Measurements from ENCODE around the gene LIN54.
"Not testable (repeated sequence)": the region's sequence is repeated elsewhere in the genome, so short reads cannot be mapped to it uniquely, and the experiment has no call there.

LIN54 gene

DNA sequence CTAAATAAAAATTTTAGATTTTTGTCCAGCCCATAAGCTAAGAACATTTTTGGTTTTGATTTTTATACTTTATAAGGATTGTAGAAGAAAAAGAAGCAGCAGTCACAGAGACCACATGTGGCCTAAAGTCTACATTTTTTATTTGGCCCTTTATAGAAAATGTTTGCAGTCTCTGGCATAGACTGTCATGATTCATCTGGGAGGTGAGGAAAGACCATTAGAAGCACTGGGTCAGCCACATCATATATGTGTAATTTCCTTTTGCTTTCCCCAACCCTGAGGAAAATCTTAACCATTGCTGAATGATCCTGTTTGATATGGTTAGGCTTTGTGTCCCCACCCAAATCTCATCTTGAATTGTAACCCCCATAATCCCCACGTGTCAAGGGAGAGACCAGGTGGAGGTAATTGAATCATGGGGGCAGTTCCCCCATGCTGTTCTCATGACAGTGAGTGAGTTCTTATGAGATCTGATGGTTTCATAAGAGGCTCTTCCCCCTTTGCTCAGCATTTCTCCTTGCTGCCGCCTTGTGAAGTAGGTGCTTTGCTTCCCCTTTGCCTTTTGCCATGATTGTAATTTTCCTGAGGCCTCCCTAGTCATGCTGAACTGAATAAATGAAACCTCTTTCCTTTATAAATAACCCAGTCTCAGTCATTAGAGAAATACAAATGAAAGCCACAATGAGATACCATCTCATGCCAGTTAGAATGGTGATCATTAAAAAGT, 12.3 kb upstream of the LIN54 start:
- Mint-ChIP-seq H3K4me3 (no peak overlapping the region), H3K9me3 (peaks cover 4% of the 10 kb centered on the region), H3K4me1 (ENCODE audit: low read depth) (peaks cover 20% of the 10 kb centered on the region), H3K27me3 (no peaks in the 10 kb centered on the region), H3K27ac (no peak overlapping the region), H3K36me3 (ENCODE audit: low read depth) (no peaks in the 10 kb centered on the region)

DNA sequence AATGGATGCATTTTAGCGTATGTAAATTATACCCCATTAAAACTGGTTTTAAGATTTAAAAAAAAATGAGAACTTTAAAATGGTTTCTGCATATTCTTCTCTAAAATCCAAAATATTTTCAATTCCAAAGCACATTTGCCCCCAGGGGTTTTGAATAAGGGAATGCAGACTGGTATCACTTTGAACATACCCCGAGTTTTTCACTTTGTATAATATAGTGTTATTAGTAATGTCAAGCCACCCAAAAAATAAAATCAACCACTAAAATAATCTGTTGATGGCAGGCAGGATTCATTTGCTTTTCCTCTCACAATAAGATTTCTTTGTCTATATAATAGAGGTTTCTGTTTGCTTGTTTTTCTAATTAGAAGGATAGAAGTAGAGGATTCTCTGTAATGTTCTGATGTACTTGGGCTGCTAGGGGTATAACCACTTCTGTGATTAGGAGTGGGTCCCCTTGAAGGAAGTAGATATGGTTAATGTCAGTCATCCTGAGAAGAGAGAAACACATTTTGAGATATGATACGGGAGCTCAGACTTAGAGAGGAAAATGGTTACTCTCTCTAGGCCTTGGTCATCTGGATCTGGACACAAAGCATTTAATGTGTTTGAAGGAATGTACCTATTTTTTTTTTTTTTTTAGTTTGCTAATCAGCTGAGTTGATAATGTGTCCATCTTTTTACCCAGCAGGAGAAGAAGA, 9.3 kb upstream of the LIN54 start:
- Mint-ChIP-seq H3K36me3 (ENCODE audit: low read depth) (no peaks in the 10 kb centered on the region), H3K27me3 (no peaks in the 10 kb centered on the region), H3K4me3 (no peak overlapping the region), H3K4me1 (ENCODE audit: low read depth) (peaks cover 20% of the 10 kb centered on the region), H3K9me3 (peaks cover 2% of the 10 kb centered on the region), H3K27ac (peak overlapping the region; percentile 63)

DNA sequence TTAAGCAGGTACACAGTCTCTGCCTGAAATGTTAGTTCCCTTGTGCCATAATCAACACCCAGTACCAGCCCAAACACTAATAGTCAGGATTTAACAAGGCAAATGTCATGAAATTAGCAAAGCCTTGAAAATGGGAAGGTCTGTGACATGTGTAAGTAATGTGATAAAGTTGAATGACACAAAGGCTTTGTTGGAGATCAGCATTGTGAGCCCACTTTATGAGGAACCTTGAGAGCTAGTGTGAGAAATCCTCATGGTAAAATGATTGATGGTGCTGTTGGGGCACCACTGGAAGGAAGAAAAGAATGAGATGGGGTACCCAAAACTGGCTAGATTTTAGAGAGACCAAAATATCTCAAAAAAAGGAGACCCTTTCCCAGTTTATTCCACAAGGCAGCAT, 3.3 kb upstream of the LIN54 start:
- H3K27me3 Mint-ChIP-seq, result no peaks in the 10 kb centered on the region
- H3K27ac Mint-ChIP-seq, result peak overlapping the region; percentile 67
- no peaks in the 10 kb centered on the region for H3K9me3 Mint-ChIP-seq
- H3K36me3 Mint-ChIP-seq (ENCODE audit: low read depth), result no peaks in the 10 kb centered on the region
- peak overlapping the region; percentile 97 for H3K4me3 Mint-ChIP-seq
- peaks cover 36% of the 10 kb centered on the region for H3K4me1 Mint-ChIP-seq (ENCODE audit: low read depth)

DNA sequence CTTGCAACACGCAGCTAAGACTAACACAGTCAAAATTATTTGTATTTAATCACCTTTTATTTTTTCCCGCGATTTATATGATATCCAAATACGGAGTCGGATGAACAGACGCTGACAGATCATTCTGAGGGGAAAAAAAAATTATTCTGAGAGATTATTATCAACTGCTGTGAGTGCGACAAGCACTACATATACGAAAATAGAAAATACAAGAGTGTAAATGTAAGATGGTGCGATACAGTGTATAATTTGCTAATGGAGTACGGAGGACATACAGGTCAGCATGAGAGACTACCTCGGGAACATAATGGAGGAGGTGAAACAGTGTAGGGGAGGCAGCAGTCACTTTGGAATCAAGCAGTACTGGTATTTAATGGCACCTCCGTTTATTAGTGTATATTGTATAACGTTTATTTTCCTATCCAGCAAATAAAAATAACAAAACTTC, 2.8 kb upstream of the LIN54 start:
- Mint-ChIP-seq H3K27me3 (no peaks in the 10 kb centered on the region), H3K9me3 (no peaks in the 10 kb centered on the region), H3K27ac (peak overlapping the region; percentile 98), H3K36me3 (ENCODE audit: low read depth) (no peaks in the 10 kb centered on the region), H3K4me1 (ENCODE audit: low read depth) (peaks cover 40% of the 10 kb centered on the region), H3K4me3 (peak overlapping the region; percentile 97)

DNA sequence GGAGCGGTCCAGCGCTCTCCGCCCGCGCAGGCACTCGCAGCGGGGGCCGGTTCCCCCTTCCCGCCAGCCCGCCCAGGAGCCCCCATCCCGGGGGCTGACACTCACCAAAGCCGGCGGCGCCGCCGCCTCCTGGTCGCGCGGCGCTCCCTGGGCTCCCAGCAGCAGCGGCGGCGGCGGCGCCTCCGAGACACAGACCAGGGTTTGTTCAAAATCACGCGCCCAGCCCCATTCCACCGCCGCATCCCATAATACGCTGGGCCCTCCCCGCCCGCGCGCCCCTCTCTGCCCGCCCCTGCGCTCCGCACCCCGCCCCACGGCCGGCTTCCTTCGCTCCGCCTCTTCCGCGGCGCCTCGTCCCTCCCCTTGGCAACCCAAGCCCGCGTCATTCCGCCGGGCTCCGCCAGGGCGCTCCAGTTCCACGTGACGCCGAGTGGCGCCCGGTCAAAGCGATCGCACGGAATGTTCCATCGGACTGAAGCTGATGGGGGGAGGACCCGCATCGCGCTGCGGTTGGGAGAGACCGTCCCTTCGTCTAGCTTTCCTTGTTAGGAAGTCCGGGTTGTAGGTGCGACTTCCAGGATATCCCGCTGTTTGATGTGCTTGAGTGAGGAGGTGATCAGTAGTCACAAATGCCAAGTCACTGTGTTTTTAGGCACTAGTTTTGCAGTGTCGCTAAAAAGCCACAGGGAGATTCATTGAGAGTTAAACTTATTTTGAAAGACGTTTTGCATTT, 2.2 kb upstream of the LIN54 start:
- H3K27me3 Mint-ChIP-seq, result no peaks in the 10 kb centered on the region
- no peaks in the 10 kb centered on the region for H3K36me3 Mint-ChIP-seq (ENCODE audit: low read depth)
- H3K27ac Mint-ChIP-seq, result peak overlapping the region; percentile 98
- H3K4me3 Mint-ChIP-seq, result peak overlapping the region; percentile 97
- H3K4me1 Mint-ChIP-seq (ENCODE audit: low read depth), result peaks cover 45% of the 10 kb centered on the region
- H3K9me3 Mint-ChIP-seq, result no peaks in the 10 kb centered on the region

DNA sequence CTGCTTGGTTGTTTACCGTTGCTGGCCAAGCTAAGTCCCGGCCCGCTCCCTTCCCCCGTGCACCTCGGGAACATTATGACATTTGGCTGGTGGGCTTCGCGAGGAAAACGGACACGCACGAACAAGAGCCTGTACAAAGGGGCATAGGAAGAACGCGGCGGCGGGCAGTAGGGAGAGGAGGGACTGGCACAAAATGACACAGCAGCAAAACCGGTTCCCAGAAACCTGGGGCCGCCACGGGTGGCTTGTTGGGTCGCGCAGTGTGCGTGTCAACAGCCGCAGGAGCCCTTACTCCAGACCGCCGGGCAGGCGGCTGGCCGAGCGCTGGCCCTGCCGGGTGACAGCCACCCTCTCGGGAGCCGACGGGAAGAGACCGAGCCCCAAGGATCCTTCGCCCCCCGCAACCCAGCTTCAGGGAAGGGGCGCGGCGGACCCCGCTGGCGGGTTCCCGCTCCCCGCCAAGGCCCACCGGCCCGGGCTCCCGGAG, 1.6 kb upstream of the LIN54 start:
- peaks cover 51% of the 10 kb centered on the region for H3K4me1 Mint-ChIP-seq (ENCODE audit: low read depth)
- H3K4me3 Mint-ChIP-seq, result peak overlapping the region; percentile 99
- H3K27me3 Mint-ChIP-seq, result no peaks in the 10 kb centered on the region
- H3K9me3 Mint-ChIP-seq, result no peaks in the 10 kb centered on the region
- peak overlapping the region; percentile 93 for H3K27ac Mint-ChIP-seq
- no peaks in the 10 kb centered on the region for H3K36me3 Mint-ChIP-seq (ENCODE audit: low read depth)

DNA sequence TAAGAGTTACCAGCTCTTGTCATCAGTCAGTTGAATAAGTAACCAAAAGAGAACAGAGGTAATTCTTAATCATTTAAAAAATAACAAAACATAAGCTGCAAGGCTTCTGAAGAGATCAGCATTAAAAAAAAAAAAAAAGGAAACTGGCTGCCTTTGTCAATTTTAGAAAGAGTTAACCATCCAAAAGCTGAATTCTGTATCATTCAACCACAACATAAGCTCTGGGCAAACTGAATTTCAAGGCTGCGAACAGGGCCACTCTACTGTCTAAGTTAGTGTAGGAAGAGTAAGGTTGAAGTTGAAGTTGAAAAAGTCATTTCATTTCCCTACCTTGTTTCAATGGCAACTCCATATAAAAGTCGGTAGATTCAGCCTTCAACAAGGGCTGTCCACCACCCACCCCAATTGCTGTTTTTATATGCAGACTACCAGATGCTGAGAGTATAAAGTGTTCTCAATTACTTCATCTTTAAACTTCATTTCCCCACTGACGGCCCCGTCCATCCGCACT, 1.1 kb upstream of the LIN54 start:
- peak overlapping the region; percentile 99 for H3K4me3 Mint-ChIP-seq
- peak overlapping the region; percentile 93 for H3K27ac Mint-ChIP-seq
- H3K36me3 Mint-ChIP-seq (ENCODE audit: low read depth), result no peaks in the 10 kb centered on the region
- H3K9me3 Mint-ChIP-seq, result no peaks in the 10 kb centered on the region
- H3K4me1 Mint-ChIP-seq (ENCODE audit: low read depth), result peaks cover 52% of the 10 kb centered on the region
- H3K27me3 Mint-ChIP-seq, result no peaks in the 10 kb centered on the region

DNA sequence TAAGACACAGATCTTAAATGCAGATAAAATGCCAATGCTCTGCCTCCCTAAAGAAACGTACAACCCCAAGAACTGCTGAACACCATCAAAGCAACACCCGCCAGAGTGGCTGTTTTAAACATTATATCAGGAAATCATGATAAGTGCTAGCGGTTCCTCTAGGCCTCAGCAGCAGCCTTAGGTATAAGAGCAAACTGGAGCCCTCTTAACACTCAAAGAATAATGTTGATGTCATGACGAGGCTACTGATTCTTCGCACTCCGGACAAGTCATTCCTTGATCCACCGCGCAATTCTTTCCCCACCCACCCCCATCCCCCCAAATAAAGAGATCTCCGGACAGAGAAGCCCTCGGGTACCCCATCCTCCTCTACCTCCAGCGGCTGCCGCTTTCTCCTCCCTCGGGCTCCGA, 507 bp downstream of the LIN54 start:
- Mint-ChIP-seq H3K27ac (peak overlapping the region; percentile 93), H3K27me3 (no peaks in the 10 kb centered on the region), H3K36me3 (ENCODE audit: low read depth) (peaks cover 5% of the 10 kb centered on the region), H3K4me1 (ENCODE audit: low read depth) (peaks cover 61% of the 10 kb centered on the region), H3K4me3 (peak overlapping the region; percentile 99), H3K9me3 (no peaks in the 10 kb centered on the region)

DNA sequence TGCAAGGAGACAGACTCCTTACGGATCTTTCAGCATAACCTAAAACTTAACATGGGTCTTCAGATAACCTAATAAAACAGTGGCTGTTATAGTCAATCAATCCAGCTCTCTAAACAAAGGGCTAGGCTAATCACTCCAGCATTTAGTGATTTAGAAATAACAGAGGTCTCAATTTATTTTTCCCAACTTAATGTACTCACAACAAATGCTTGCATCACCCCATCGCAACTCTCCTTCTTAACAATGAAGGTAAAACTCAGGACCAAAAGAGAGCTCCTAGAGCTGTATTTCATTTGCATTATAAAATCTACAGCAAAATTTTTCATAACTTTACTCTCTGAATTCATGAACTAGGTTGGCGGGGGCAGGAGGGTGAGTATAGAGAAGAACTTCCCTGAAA, 1.1 kb downstream of the LIN54 start:
- H3K27me3 Mint-ChIP-seq, result no peaks in the 10 kb centered on the region
- H3K27ac Mint-ChIP-seq, result peak overlapping the region; percentile 93
- peak overlapping the region; percentile 99 for H3K4me3 Mint-ChIP-seq
- H3K36me3 Mint-ChIP-seq (ENCODE audit: low read depth), result peaks cover 5% of the 10 kb centered on the region
- peaks cover 61% of the 10 kb centered on the region for H3K4me1 Mint-ChIP-seq (ENCODE audit: low read depth)
- H3K9me3 Mint-ChIP-seq, result no peaks in the 10 kb centered on the region

DNA sequence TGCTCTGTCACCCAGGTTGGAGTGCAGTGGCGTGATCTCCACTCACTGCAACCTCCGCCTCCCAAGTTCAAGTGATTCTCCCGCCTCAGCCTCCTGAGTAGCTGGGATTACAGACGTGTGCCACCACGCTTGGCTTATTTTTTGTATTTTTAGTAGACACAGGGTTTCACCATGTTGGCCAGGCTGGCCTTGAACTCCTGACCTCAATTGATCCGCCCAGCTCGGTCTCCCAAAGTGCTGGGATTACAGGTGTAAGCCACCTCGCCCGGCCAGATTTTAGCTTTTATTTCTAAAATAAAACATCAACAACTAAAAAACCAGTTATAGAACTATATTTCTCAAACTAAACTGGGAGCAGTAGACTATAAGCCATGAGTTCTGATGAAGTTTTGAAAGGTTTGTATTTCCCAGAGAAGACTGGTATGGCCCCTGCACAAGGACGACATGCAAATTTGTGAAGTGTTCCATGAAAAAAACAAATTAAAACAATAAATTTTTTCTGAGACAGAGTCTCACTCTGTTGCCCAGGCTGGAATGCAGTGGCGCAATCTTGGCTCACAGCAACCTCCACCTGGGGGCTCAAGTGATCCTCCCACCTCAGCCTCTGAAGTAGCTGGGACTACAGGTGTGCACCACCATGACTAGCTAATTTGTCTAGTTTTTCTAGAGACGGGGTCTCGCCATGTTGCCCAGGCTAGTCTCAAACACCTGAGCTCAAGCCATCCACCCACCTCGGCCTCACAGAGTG, 7.4 kb downstream of the LIN54 start:
- Mint-ChIP-seq H3K4me1 (ENCODE audit: low read depth) (peaks cover 24% of the 10 kb centered on the region), H3K36me3 (ENCODE audit: low read depth) (peaks cover 12% of the 10 kb centered on the region)
- H3K9me3 Mint-ChIP-seq, H3K27me3 Mint-ChIP-seq, H3K4me3 Mint-ChIP-seq, H3K27ac Mint-ChIP-seq: not testable (repeated sequence)

DNA sequence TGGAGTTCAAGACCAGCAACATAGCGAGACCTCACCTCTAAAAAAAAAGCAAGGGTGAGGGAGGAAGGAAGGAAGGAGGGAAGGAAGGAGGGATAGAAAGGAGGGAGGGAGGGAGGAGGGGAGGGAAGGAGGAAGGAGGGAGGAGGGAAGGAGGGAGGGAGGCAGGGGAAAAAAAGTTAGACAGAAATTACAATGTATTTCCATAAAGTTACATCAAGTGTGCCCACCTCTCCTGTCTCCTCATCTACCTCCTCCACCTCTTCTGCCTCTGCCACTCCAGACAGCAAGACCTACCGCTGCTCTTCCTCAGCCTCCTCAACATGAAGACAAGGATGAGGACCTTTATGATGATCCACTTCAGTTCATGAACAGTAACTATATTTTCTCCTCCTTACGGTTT, 8.3 kb downstream of the LIN54 start:
- Mint-ChIP-seq H3K27me3 (no peaks in the 10 kb centered on the region), H3K9me3 (no peaks in the 10 kb centered on the region), H3K27ac (no peak overlapping the region), H3K36me3 (ENCODE audit: low read depth) (peaks cover 12% of the 10 kb centered on the region), H3K4me3 (no peak overlapping the region), H3K4me1 (ENCODE audit: low read depth) (peaks cover 15% of the 10 kb centered on the region)

DNA sequence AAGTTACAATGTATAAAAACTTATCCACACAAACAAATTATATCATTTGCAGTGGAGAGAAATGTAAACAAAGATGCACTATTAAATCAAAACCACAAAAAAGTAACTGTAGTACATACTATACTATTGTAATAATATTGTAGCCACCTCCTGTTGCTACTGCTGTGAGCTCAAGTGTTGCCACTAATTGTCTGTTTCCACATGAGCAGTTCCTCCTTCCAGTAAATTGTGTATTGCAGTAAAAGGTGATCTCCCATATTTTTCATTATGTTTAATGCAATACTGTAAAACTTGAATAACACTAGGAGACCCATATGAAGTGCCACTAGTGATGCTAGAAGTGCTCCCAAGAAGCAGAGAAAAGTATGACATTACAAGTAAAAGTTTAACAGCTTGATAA, 11.7 kb downstream of the LIN54 start:
- Mint-ChIP-seq H3K4me3 (no peak overlapping the region), H3K36me3 (ENCODE audit: low read depth) (peaks cover 10% of the 10 kb centered on the region), H3K27me3 (no peaks in the 10 kb centered on the region), H3K9me3 (no peaks in the 10 kb centered on the region), H3K4me1 (ENCODE audit: low read depth) (peaks cover 4% of the 10 kb centered on the region), H3K27ac (no peak overlapping the region)

DNA sequence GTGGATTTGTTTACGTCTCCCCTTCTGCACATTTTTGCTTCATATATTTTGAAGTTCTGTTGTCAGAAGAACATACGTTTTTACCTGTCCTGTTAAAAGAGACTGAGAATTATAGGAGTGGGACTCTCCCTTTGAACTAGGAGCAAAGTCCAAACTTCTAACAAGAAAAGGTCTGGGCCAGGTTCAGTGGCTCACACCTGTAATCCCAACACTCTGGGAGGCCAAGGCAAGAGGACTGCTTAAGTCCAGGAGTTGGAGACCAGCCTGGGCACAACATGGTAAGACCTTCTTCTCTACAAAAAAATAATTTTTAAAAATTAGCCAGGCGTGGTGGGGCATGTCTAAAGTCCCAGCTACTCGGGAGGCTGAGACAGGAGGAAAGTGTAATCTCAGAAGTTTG, 15.8 kb downstream of the LIN54 start:
- H3K9me3 Mint-ChIP-seq, result no peaks in the 10 kb centered on the region
- no peaks in the 10 kb centered on the region for H3K27me3 Mint-ChIP-seq
- H3K36me3 Mint-ChIP-seq (ENCODE audit: low read depth), result peaks cover 3% of the 10 kb centered on the region
- no peak overlapping the region for H3K27ac Mint-ChIP-seq
- H3K4me1 Mint-ChIP-seq (ENCODE audit: low read depth), result peaks cover 17% of the 10 kb centered on the region
- H3K4me3 Mint-ChIP-seq, result no peak overlapping the region
